Measurements from ENCODE around the gene SEC22C.

- TF ChIP-seq, protein P1, sequence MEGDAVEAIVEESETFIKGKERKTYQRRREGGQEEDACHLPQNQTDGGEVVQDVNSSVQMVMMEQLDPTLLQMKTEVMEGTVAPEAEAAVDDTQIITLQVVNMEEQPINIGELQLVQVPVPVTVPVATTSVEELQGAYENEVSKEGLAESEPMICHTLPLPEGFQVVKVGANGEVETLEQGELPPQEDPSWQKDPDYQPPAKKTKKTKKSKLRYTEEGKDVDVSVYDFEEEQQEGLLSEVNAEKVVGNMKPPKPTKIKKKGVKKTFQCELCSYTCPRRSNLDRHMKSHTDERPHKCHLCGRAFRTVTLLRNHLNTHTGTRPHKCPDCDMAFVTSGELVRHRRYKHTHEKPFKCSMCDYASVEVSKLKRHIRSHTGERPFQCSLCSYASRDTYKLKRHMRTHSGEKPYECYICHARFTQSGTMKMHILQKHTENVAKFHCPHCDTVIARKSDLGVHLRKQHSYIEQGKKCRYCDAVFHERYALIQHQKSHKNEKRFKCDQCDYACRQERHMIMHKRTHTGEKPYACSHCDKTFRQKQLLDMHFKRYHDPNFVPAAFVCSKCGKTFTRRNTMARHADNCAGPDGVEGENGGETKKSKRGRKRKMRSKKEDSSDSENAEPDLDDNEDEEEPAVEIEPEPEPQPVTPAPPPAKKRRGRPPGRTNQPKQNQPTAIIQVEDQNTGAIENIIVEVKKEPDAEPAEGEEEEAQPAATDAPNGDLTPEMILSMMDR (IDR thresholded peaks at IDR 0.05): no peak
- TF ChIP-seq EZH2 (IDR thresholded peaks at IDR 0.05): no peak
Observed at GRCh38 chr3:42524751-42525150, 57.0 kb downstream of the SEC22C start.

Data from neural progenitor cell (in vitro differentiated cells).